Measurements from ENCODE around the gene TAC1. TPM values are rescaled to one million over a fixed set of nuclear protein-coding genes. Genes with fewer than 3 reads are reported as not detected.
"Not testable (repeated sequence)": the region's sequence is repeated elsewhere in the genome, so short reads cannot be mapped to it uniquely, and the experiment has no call there.

The TAC1 gene
- total and polyA plus RNA-seq, 5 experiments from 2014 or later = not detected

DNA sequence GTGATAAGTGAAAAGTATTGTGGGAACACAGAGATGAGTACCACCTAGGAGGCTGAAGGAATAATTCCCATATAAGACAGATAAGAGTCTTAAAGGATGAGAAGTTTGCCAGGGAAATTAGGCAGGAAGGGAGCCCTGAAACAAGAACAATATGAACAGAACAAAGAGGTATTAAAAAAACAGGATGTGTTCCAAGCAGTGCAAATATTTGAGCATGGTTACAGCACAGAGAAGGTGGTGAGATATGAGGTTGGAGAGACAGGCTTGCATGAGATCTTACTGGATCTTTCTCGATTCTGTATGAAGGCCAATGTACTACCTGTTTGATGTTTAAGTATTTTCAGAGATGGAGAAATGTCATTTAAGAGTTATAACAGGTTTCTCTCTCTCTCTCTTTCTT, 20.3 kb downstream of the TAC1 start:
- POLR2A ChIA-PET = no interaction called here
- no peak overlapping the region for H3K27ac Mint-ChIP-seq
- DNase-seq = no peak
- ATAC-seq = no peak
- H3K36me3 Mint-ChIP-seq = no peaks in the 10 kb centered on the region
- no peaks in the 10 kb centered on the region for H3K4me1 Mint-ChIP-seq
- peaks cover 0 to 7% (median 0%) of the 10 kb centered on the region in 9 donors for H3K9me3 Mint-ChIP-seq
- H3K27me3 Mint-ChIP-seq = peaks cover under 1 to 7% (median 3%) of the 10 kb centered on the region in 5 donors
- no peak overlapping the region for H3K4me3 Mint-ChIP-seq

DNA sequence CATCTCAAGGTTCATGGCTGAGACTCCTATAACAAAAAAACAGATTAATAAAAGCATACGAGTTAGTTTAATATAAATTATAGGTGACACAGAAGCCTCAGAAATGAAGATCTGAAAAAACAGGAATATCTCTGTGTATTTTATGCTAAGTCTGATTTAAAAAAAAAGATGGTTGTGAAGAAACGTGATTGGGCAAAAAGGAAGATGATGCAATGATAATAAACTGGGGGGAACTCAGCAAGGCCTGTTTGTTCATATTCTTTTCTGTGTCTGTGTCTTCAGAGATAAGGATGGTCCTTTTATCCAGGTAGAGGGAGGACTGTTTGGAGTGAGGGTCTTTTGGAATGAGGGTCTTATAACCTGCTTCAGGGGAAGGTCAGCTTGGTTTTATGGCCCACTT, 25.9 kb downstream of the TAC1 start:
- Mint-ChIP-seq H3K4me1 (no peaks in the 10 kb centered on the region), H3K4me3 (no peak overlapping the region), H3K36me3 (no peaks in the 10 kb centered on the region), H3K27ac (no peak overlapping the region), H3K9me3 (peaks cover 0 to 10% (median 0%) of the 10 kb centered on the region in 9 donors), H3K27me3 (peaks cover 0 to 24% (median 14%) of the 10 kb centered on the region in 5 donors)
- DNase-seq (no peak), ATAC-seq (no peak)
- POLR2A ChIA-PET = no interaction called here

DNA sequence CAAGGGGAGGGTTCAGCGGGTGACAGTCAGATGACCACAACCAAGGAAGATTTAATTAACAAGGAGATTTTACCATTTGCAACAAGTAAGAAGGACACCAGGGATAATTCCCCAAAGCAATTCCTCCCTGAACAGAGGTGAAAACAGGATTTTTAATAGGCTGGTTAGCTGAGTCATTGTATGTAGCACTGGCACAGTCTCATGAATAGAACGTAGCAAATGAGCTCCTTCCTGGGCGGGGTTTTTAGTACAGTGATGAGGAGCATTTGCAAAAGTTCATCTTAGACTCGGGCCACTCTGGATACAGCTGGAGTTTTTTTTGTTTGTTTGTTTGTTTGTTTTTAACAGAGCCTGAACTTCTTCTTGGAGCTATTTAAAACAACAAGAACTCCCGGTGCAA, 39.0 kb downstream of the TAC1 start:
- POLR2A ChIA-PET = no interaction called here
- Mint-ChIP-seq H3K4me3 (no peak overlapping the region), H3K36me3 (no peaks in the 10 kb centered on the region), H3K27me3 (peaks cover under 1 to 11% (median 2%) of the 10 kb centered on the region in 5 donors), H3K9me3 (peaks cover 0 to 2% (median 0%) of the 10 kb centered on the region in 9 donors), H3K4me1 (no peaks in the 10 kb centered on the region), H3K27ac (no peak overlapping the region)
- DNase-seq (no peak), ATAC-seq (no peak)

- H3K4me3 Mint-ChIP-seq = no peak overlapping the region
- no peaks in the 10 kb centered on the region for H3K4me1 Mint-ChIP-seq
- no peaks in the 10 kb centered on the region for H3K9me3 Mint-ChIP-seq
- ATAC-seq (no peak), DNase-seq (no peak)
- peaks cover 1 to 18% (median 7%) of the 10 kb centered on the region in 5 donors for H3K27me3 Mint-ChIP-seq
- POLR2A ChIA-PET = no interaction called here
- H3K36me3 Mint-ChIP-seq = no peaks in the 10 kb centered on the region
- H3K27ac Mint-ChIP-seq = no peak overlapping the region
Observed at GRCh38 chr7:97771576-97771975, 39.7 kb downstream of the TAC1 start.

DNA sequence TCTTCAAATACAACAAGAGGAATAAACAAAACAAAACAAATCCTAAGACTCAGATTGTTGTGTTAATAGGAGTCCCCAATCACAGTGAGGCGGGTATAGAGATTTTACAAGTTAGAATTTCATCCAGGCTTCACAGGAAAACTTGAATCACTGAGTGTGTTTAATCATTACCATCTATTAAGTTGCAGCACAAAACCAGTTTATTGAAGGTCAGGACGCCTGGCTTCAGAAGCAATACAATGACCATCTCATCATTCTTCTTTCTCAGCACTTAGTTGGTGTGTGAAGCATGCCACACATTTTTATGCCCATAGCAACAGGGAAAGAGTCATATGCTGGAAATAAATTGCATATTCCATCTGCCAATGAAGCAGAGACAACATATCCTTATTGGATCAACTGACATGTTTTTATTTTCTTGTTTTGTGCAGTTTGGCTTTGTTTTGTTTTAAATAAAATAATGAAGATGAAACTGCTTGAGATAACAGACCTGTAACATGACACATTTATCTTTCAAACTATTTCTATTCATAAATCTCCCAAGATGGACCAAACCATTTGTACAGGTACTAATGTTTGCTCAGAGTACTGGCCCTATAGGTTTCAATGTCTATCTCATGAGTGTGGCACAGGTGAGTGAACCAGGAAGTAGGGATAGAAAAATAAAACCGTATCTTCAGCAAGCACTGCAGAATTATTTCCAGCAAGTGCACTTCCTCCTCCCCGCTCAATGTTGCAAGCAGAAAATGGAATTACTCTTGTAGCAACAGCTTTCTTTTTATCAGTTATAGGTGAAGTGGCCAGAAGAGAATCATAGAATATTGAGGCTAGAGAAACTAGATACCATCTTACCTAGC, 40.4 kb downstream of the TAC1 start:
- H3K4me3 Mint-ChIP-seq = no peak overlapping the region
- ATAC-seq (no peak), DNase-seq (no peak)
- H3K9me3 Mint-ChIP-seq = peaks cover 0 to 2% (median 0%) of the 10 kb centered on the region in 9 donors
- no peaks in the 10 kb centered on the region for H3K36me3 Mint-ChIP-seq
- H3K27me3 Mint-ChIP-seq = peaks cover 4 to 22% (median 9%) of the 10 kb centered on the region in 5 donors
- H3K4me1 Mint-ChIP-seq = no peaks in the 10 kb centered on the region
- no peak overlapping the region for H3K27ac Mint-ChIP-seq
- POLR2A ChIA-PET = no interaction called here

DNA sequence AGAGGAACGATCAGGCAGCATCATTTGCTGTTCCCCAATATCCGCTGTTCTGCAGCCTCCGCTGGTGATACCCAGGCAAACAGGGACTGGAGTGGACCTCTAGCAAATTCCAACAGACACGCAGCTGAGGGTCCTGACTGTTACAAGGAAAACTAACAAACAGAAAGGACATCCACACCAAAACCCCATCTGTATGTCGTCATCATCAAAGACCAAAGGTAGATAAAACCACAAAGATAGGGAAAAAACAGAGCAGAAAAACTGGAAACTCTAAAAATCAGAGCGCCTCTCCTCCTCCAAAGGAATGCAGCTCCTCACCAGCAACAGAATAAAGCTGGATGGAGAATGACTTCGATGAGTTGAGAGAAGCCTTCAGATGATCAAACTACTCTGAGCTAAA, 54.5 kb downstream of the TAC1 start:
- H3K36me3 Mint-ChIP-seq, POLR2A ChIA-PET, DNase-seq, ATAC-seq, H3K4me3 Mint-ChIP-seq, H3K27ac Mint-ChIP-seq, H3K4me1 Mint-ChIP-seq: not testable (repeated sequence)
- H3K27me3 Mint-ChIP-seq = peaks cover 0 to 23% (median 0%) of the 10 kb centered on the region in 5 donors
- H3K9me3 Mint-ChIP-seq = peaks cover 0 to 23% (median 12%) of the 10 kb centered on the region in 9 donors

Other genes starting within 250 kb of the TAC1 start
- 10 to 100 TPM; 32.4 to 36.9 TPM for gene ASNS, start 140.3 kb downstream of the TAC1 start, total RNA-seq
- 10 to 100 TPM; 18.0 to 26.7 (median 20.3) TPM for gene ASNS, start 140.3 kb downstream of the TAC1 start, polyA plus RNA-seq

All from naive thymus-derived CD8-positive, alpha-beta T cell (primary cell).